SH-SY5Y (cell line): ENCODE data around the gene RAC2.

Experiments
- GATA2 ChIP-seq: IDR thresholded peaks from 2 replicates; pipeline ENCODE4 v1.6.1; 2011; ENCODE audit warnings: mild to moderate bottlenecking, low read depth, low read length
- GATA3 ChIP-seq: IDR thresholded peaks from 2 replicates; pipeline ENCODE4 v1.6.1; 2011; ENCODE audit warnings: low read depth, mild to moderate bottlenecking, low read length, moderate library complexity

DNA sequence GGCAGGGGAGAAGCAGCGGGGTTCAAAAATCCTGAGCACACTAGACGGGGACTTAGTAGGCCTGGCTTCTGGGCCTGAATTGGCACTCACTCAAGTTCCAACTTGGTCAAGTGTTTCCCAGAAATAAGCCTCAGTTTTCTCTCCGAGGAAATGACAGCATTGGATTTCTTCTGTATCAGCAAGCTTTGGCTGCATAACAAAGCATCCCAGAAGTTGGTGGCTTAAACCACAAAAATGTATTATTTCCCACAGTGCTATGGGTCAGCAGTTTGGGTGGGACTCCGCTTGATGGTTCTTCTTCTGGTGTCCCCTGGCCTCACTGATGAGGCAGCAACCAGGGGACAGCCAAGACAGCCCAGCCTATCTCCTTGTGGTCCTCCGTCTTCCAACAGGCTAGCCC is 36.6 kb upstream of the RAC2 start:
- TF ChIP-seq GATA3, result no peak
- TF ChIP-seq GATA2, result no peak
